Mucosa of rectum (tissue), 2 donors: ENCODE data around the gene AMBRA1.

Experiments used
- H3K27ac ChIP-seq, 2 donors: one replicate each; pipeline ENCODE4 v1.7.0; 2013; ENCODE audit warnings: inconsistent platforms in 2 of 2, low read depth in 2 of 2, low read length in 2 of 2
- H3K27me3 ChIP-seq, 2 donors: one replicate each; pipeline ENCODE4 v1.7.0; 2013; ENCODE audit warnings: low read length in 2 of 2; ENCODE audit not compliant: control insufficient read depth in 2 of 2, insufficient read depth in 2 of 2
- H3K36me3 ChIP-seq, 2 donors: one replicate each; pipeline ENCODE4 v1.7.0; 2013; ENCODE audit warnings: low read length in 2 of 2; ENCODE audit not compliant: control insufficient read depth in 2 of 2, insufficient read depth in 2 of 2
- H3K4me1 ChIP-seq, 2 donors: one replicate each; pipeline ENCODE4 v1.7.0; 2013; ENCODE audit warnings: low read length in 2 of 2, mild to moderate bottlenecking in 1 of 2; ENCODE audit not compliant: control insufficient read depth in 2 of 2, insufficient read depth in 2 of 2
- H3K4me3 ChIP-seq, 2 donors: one replicate each; pipeline ENCODE4 v1.7.0; 2013; ENCODE audit warnings: low read length in 2 of 2
- H3K9ac ChIP-seq, 2 donors: one replicate each; pipeline ENCODE4 v1.7.0; 2013; ENCODE audit warnings: low read length in 2 of 2, low read depth in 1 of 2, mild to moderate bottlenecking in 1 of 2
- H3K9me3 ChIP-seq, 2 donors: one replicate each; pipeline ENCODE4 v1.7.0; 2013; ENCODE audit warnings: low read length in 2 of 2; ENCODE audit not compliant: control insufficient read depth in 2 of 2
- donor health status: healthy.
- donor health status: Normal muscosa, but diverticular disease.

Gene AMBRA1

DNA sequence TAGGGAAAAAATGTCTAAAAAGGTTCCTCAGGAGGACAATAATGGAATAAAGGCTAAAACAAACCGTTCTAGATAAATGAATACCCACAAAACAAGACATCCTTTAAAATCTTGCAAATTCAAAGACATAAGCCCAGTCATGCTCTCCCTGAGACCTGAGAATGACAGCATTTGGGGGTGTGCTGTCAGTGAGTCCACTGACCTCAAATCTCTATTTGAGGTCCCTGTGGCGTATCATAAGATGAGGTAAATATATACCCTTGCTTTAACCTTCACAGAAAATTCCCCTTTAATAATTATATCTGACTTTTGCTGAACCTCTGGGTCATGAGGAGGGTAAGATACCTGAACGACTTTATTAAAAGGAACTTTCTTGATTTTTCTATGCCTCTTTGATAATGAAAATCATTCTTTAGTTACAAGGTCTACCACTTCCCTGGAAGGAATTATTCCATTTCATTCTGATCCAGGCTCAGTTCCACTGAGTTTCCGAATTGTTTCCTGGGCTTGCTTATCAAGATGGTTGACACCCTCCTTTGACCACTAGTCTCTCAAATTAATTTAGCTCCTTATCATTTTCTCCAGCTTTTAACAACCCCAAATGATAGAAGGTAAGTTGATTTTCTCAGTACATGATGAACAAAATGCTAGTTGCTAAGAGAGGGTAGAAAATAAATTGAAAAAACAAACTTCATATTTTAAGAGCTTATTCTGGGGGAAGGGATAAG, 148.5 kb downstream of the AMBRA1 start:
- no peak overlapping the region for H3K27ac ChIP-seq
- no peaks in the 10 kb centered on the region for H3K27me3 ChIP-seq
- H3K36me3 ChIP-seq, result peaks cover 7 to 14% of the 10 kb centered on the region in 2 donors
- no peak overlapping the region for H3K9ac ChIP-seq
- H3K4me1 ChIP-seq, result no peaks in the 10 kb centered on the region
- H3K4me3 ChIP-seq, result no peak overlapping the region
- no peaks in the 10 kb centered on the region for H3K9me3 ChIP-seq

DNA sequence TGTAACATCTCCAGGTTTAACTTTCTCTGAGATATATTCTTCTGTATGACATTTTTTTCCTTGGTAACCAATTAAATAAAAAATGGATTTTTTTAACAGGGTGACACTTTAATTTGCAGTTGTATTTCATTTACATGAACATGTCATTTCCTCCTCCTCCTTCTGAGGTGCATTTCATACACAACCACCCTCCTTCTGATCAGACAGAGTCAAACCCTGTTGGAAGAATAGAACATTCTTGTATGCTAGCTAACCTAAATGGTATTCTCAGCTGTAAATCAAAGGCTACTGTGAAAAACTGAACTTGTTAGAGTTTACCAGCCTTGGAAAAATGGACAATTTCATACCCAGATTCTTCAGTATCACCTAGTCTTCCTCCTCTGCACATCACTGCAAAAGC, 149.5 kb downstream of the AMBRA1 start:
- Histone ChIP-seq H3K36me3 (peaks cover 7 to 14% of the 10 kb centered on the region in 2 donors), H3K9me3 (no peaks in the 10 kb centered on the region), H3K4me1 (no peaks in the 10 kb centered on the region), H3K27me3 (no peaks in the 10 kb centered on the region), H3K4me3 (no peak overlapping the region), H3K9ac (no peak overlapping the region), H3K27ac (no peak overlapping the region)

DNA sequence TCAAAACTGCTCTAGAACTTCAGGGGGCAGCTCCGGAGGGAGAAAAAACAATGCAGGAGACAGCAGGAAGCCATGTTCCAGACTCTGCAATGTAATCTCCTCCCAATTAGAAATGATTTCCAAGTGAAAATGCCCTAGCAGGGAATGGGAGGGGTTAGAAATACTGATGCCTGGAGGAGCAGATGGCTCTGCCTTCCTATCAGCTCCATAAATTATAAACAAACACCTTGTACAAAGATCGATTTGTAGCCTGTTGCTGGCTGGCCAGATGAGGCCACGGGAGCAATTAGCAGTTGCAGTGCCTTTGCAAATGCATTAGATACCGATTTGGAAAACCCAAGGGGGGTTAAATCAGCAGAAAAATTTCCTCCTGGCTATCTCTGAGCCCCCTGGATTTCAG, 155.6 kb downstream of the AMBRA1 start:
- H3K4me1 ChIP-seq, result peaks cover 0 to 2% of the 10 kb centered on the region in 2 donors
- peaks cover 17 to 26% of the 10 kb centered on the region in 2 donors for H3K36me3 ChIP-seq
- H3K27ac ChIP-seq, result no peak overlapping the region
- no peak overlapping the region for H3K4me3 ChIP-seq
- no peak overlapping the region for H3K9ac ChIP-seq
- no peaks in the 10 kb centered on the region for H3K9me3 ChIP-seq
- no peaks in the 10 kb centered on the region for H3K27me3 ChIP-seq

DNA sequence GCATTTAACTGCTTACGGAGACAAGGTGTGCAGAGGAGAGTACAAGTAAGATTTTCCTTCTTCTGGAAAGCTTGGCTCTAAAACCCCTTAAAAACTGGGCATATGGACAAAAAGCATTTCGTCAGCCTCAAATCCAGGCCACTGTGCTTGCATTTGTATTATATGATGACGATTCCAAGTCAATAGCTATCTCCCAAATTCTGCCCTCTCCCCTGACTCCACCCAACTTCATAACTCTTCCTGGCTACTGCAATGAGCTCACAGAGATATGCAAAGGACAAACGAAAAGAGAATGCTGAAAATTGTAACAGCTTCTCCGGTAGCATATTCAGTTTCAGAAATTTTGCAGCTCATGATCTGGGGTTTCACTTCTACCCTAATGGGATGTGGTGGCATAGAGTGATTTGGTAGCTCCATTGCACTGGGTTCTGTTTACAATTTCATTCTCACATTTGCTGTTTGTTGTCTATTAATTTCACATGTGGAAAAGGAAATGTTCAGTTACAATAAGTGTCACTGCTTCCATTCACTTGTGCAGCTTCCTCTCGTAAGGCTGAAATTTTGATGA, 156.6 kb downstream of the AMBRA1 start:
- Histone ChIP-seq H3K27ac (no peak overlapping the region), H3K9me3 (no peaks in the 10 kb centered on the region), H3K27me3 (no peaks in the 10 kb centered on the region), H3K4me3 (no peak overlapping the region), H3K9ac (no peak overlapping the region), H3K36me3 (peaks cover 25 to 26% of the 10 kb centered on the region in 2 donors), H3K4me1 (peaks cover 0 to 2% of the 10 kb centered on the region in 2 donors)

DNA sequence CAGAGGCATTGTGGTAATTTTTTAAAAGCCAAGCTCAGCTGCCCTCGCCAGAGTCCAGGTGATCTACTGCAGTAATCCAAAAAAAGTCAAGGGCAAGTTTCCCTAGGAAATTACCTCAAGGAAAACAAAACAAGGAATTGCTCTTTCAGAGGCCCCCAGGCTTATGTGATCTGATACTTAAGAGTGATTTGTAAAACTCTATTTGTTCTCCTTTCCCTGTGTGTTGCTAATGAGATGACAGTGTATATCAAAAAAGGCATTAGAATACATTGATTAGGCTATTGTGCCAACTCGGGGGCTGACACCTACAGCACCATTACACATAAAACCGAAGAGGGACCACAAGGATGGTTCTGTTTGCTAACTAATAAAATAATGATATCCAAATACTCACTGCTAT, 157.7 kb downstream of the AMBRA1 start:
- Histone ChIP-seq H3K4me1 (peaks cover 0 to 2% of the 10 kb centered on the region in 2 donors), H3K36me3 (peaks cover 28 to 29% of the 10 kb centered on the region in 2 donors), H3K9ac (no peak overlapping the region), H3K27ac (no peak overlapping the region), H3K27me3 (no peaks in the 10 kb centered on the region), H3K4me3 (no peak overlapping the region), H3K9me3 (no peaks in the 10 kb centered on the region)

DNA sequence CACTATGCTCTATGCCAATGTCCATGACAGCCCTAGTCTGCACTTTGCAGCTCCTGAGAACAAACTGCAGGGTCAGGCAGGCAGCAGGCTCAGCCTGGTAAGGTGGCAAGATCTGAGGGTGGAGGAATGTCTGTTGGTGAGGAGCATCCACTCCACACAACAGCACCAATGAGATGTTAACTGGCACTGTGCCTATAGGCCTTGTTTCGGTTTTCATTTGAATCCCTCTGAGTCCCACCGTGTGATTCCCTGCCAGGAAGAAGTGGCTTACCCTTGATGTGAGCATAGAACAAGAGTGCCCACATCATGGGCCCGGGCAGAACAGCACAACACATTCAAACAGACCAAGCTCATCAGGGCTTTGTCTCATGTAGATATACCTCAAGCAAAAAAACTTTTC, 158.1 kb downstream of the AMBRA1 start:
- Histone ChIP-seq H3K27me3 (no peaks in the 10 kb centered on the region), H3K4me3 (no peak overlapping the region), H3K36me3 (peaks cover 32 to 33% of the 10 kb centered on the region in 2 donors), H3K9me3 (no peaks in the 10 kb centered on the region), H3K9ac (no peak overlapping the region), H3K4me1 (peaks cover 0 to 2% of the 10 kb centered on the region in 2 donors), H3K27ac (no peak overlapping the region)

DNA sequence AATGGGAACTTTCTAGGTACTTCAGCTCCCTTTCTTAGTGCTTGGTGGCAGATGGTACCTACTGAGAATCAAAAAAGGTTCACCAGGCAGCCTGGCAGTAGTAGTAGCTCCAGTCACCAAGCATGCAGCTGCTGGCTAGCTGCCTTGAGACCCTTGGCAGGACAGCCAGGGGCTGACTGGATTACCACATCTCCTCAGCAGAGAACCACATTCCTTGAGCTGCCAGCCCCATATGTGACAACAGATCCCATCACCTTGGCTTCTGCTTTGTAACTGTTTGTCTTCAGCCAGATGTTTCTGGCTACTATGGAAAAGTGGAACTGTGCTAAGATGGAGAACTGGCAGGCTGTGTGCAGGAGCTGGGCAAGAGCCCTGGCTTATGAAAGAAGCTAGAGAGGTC, 162.6 kb downstream of the AMBRA1 start:
- no peak overlapping the region for H3K9ac ChIP-seq
- no peaks in the 10 kb centered on the region for H3K4me1 ChIP-seq
- no peaks in the 10 kb centered on the region for H3K9me3 ChIP-seq
- H3K36me3 ChIP-seq, result peaks cover 33 to 37% of the 10 kb centered on the region in 2 donors
- H3K4me3 ChIP-seq, result no peak overlapping the region
- H3K27me3 ChIP-seq, result no peaks in the 10 kb centered on the region
- no peak overlapping the region for H3K27ac ChIP-seq

DNA sequence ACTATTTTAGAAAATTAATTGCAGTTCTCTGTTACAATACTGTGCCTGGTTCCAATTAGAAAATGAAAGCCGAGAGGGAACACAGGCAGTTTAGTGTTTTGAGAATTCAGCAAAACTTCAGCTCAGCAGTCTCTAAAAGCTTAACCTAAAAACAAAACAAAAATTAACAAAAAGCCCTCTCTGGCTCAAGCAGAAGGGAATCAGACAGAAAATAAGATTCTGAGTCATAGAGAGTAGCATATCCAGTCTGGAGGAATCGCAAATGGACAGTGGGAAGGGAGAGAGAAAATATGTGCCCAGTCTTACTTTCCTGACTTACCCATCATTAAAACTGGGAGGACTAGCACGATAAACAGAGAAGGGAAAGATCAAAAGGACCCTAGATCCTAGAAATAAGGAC, 164.1 kb downstream of the AMBRA1 start:
- no peaks in the 10 kb centered on the region for H3K4me1 ChIP-seq
- H3K4me3 ChIP-seq, result no peak overlapping the region
- no peak overlapping the region for H3K27ac ChIP-seq
- H3K9ac ChIP-seq, result no peak overlapping the region
- H3K27me3 ChIP-seq, result no peaks in the 10 kb centered on the region
- H3K36me3 ChIP-seq, result peaks cover 27 to 35% of the 10 kb centered on the region in 2 donors
- H3K9me3 ChIP-seq, result no peaks in the 10 kb centered on the region

DNA sequence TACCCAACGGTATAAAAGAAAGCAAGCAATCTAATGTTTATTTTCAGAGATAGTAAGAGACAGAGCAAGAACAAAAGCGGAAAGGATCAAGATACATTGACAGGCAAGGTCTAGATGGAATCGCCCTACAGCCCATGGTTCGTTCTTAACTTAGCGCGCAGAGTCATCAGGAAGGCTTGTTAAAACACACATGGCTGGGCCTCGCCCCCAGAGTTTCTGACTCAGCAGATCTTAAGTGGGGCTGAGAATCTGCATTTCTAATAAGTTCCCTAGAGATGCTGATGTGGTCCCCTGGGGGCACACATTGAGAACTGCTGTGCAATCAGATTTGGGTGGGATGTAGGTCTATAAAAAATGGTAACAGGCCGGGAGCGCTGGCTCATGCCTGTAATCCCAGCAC, 166.5 kb downstream of the AMBRA1 start:
- Histone ChIP-seq H3K36me3 (peaks cover 17% of the 10 kb centered on the region in 2 donors), H3K4me1 (peaks cover 0 to 4% of the 10 kb centered on the region in 2 donors), H3K9me3 (no peaks in the 10 kb centered on the region)

DNA sequence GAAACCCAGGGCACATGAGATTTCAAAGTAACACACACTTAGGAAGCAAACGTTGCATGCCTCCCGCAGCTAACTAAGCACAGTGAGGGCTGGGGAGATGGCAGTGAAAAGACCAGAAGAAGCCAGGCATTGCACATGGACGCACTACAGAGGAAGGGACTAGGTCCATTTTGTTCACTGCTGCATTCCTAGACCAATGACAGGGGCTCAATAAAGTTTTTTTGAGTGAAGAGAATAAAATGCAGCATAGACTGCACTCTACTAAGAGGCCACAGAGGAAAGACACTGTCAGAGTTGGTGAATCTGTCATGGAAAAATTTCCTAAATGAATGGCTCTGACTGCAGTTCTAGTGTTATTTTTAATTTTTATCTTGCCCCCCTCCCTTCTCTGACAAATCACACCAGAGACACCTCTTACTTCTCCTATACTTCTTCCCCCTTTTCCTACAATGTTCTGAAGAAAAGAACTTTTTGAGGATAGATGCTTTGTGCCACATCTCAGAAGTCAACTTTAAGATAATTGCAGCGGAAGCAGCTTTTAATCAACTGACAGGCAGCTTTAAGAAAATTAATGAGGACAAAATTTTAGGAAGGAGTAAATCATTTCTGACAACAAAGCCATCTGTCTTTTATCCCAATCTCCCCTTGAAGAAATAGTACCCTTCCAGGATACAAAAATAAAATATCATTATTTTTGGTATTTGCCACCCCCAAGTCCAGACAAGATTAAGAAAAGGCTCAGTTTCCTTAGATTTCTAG, 167.4 kb downstream of the AMBRA1 start:
- Histone ChIP-seq H3K9me3 (no peaks in the 10 kb centered on the region), H3K9ac (no peak overlapping the region), H3K36me3 (peaks cover 19 to 22% of the 10 kb centered on the region in 2 donors), H3K27me3 (no peaks in the 10 kb centered on the region), H3K4me3 (no peak overlapping the region), H3K4me1 (peaks cover 0 to 4% of the 10 kb centered on the region in 2 donors), H3K27ac (no peak overlapping the region)

More for the DNA sequence above, 166.5 kb downstream of the AMBRA1 start:
- Histone ChIP-seq H3K4me3 (no peak overlapping the region), H3K27me3 (no peaks in the 10 kb centered on the region), H3K9ac (no peak overlapping the region), H3K27ac (no peak overlapping the region)
